Esophagus (tissue), 2 donors: Measurements from ENCODE around the gene CHPF. TPM values are rescaled to one million over a fixed set of nuclear protein-coding genes. Genes with fewer than 3 reads are reported as not detected.

Source experiments
- H3K27ac ChIP-seq, 2 donors: one replicate each; pipeline ENCODE4 v1.5.1; 2013; ENCODE audit warnings: low read depth in 2 of 2, mild to moderate bottlenecking in 2 of 2, inconsistent platforms in 1 of 2, low read length in 1 of 2, moderate library complexity in 1 of 2
- H3K27me3 ChIP-seq, 2 donors: one replicate each; pipeline ENCODE4 v1.6.1; 2013; ENCODE audit warnings: low read length in 2 of 2, control low read depth in 1 of 2, mild to moderate bottlenecking in 1 of 2; ENCODE audit not compliant: insufficient read depth in 2 of 2, control insufficient read depth in 1 of 2
- H3K36me3 ChIP-seq, 2 donors: one replicate each; pipeline ENCODE4 v1.6.1; 2013; ENCODE audit warnings: low read length in 1 of 2; ENCODE audit not compliant: control insufficient read depth in 2 of 2, insufficient read depth in 2 of 2
- H3K4me1 ChIP-seq, 2 donors: one replicate each; pipeline ENCODE4 v1.6.1; 2013; ENCODE audit warnings: low read length in 1 of 2; ENCODE audit not compliant: control insufficient read depth in 2 of 2, insufficient read depth in 2 of 2
- H3K4me3 ChIP-seq, 2 donors: one replicate each; pipeline ENCODE4 v1.5.1; 2013; ENCODE audit warnings: low read length in 2 of 2, mild to moderate bottlenecking in 2 of 2, low read depth in 1 of 2, moderate library complexity in 1 of 2
- H3K9me3 ChIP-seq, 2 donors: one replicate each; pipeline ENCODE4 v1.6.1; 2013; ENCODE audit warnings: mild to moderate bottlenecking in 2 of 2, low read depth in 1 of 2, low read length in 1 of 2, moderate library complexity in 1 of 2; ENCODE audit not compliant: control insufficient read depth in 2 of 2, insufficient read depth in 1 of 2
- WGBS, 2 donors: extraction: QIAGEN DNeasy Blood & Tissue Kit; methylation state at CpG; one replicate each; pipeline ENCODE4 v1.1.7; 2013; 5-methylcytosine and 5-hydroxymethylcytosine counted together
- polyA plus RNA-seq, 2 donors: library from polyadenylated mRNA; stranded (reverse); fragments of 200-250 nt; gene quantifications; one replicate each; pipeline ENCODE4 v1.2.3, GENCODE V29; 2013
- donor health status: healthy with polysubstance abuse.
- donor health status: Bipolar disorder and iron deficiency.

CHPF gene
- polyA plus RNA-seq, 2 donors = 10.1 to 20.2 TPM

DNA sequence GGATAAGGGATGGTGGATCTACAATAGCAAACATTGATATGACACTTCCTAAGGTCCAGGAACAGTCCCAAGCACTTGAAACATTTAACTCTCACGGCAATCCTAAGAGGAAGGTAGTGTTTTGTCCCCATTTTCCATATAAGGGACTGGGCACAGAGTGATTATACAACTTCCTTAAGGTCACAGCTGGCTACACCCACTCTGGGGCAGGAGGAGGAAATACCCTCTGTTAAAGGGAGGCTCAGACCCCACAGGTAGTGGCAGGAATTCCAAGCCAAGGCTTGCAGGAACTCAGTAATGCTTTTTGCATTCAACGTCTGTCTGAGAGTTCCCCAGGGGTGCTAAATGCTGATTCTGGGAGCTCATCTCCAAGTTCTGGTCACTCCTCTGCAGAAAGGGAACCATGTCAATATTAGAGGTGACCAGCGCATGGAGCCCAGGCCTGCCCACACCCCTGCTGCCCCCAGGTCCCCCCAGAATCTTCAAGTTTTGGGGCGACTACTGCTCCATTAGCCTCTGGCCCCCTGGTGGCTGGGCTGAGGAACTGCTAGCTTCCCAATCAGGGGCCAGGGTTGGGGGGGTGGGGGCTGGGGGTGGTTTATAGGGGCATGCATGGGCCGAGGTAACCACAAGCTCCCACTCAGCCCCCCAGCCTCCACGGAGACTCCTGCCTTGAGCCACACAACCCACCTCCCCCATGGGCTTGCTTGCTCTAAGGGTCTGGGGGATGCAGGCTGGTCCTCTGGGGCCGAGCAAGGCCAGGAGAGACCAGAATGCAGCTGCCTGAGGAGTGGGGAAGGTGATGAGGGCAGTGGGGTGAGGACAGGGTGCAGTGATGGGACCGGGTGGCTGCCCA is 16.7 kb upstream of the CHPF start:
- no peak overlapping the region for H3K27ac ChIP-seq
- peaks cover 0 to 3% of the 10 kb centered on the region in 2 donors for H3K9me3 ChIP-seq
- no peaks in the 10 kb centered on the region for H3K4me1 ChIP-seq
- H3K36me3 ChIP-seq = peaks cover 0 to 4% of the 10 kb centered on the region in 2 donors
- WGBS, 2 donors = 29 to 34% methylated on average over 8 of the region's 8 CpGs
- H3K4me3 ChIP-seq = no peak overlapping the region
- no peaks in the 10 kb centered on the region for H3K27me3 ChIP-seq

DNA sequence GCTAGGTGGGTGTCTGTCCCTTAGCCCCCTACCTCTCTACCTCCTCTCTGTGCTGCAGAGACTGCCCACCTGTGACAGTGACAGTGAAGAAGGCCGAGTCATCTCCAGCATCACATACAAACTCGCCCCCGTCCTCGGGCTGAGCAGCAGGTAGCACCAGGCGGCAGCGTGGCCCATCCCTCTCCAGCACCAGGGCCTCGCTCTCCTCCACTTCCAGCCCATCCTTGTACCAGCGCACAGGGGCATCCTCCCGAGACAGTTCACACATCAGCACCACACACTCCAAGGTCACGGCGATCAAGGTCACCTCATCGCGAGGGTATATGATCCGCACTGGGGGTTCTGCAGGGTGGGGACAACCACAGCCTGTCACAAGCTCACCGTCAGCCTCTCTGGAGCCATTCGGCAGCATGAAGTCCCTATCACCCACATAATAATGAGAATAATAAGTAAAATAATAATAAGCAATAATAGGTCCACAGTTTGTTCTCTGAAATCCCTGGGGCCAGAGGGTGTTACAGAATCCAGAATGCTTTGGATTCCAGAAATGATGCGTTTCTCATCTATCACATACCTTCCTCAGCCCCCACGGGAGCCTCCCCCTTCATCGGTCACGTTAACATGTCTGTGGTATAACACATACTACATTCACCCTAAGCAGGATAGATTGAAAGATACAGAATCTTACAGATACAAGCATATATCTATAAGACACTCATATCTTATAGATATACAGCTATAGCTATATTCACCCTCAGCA is 15.7 kb upstream of the CHPF start:
- no peaks in the 10 kb centered on the region for H3K4me1 ChIP-seq
- H3K9me3 ChIP-seq = peaks cover 0 to 3% of the 10 kb centered on the region in 2 donors
- 92% methylated on average over 18 to 20 of the region's 20 CpGs for WGBS, 2 donors
- H3K27ac ChIP-seq = no peak overlapping the region
- H3K36me3 ChIP-seq = peaks cover 0 to 4% of the 10 kb centered on the region in 2 donors
- H3K27me3 ChIP-seq = no peaks in the 10 kb centered on the region
- H3K4me3 ChIP-seq = no peak overlapping the region

DNA sequence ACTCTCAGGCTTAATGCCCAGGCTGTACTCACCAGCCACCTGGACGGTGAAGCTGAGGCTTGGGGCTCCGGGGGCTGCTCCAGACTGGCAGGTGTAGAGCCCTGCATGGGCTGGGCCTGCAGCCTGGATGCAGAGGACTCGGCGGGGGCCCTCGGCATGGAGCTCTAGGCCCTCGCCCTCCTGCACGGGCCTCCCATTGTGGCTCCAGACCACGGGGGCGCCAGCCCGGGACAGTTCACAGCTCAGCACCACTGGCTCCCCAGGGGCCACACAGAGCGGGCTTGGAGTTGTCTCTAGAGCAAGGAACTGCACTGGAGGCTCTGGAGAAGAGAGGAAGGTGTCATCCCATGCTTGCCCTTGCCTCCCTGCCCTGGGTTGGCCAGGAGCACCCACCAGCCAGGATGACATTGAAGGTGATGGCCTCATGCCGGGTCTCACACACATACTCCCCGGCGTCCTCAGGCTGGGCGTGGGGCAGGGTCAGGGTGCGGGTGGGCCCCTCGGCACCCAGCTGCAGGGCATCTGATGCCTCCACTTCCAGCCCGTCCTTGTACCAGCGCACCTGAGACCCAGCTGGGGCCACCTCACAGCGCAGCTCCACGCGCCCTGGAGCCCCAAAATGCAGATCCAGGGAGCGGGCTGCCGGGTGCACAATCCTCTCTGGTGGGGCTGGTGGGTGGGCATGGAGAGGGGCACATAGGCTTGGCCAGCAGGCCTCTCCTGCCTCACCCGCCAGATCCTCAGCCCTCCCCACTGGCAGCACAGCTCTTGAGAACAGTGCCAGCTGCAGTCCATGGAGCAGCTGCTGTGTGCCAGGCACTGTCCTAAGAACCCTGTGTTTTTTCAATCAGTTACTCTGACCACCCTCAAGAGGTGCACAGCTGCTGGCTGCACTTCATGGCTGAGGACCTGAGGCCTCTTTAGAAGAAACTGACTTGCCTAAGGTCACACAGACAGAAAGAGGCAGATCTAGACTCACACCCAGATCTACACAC is 14.5 kb upstream of the CHPF start:
- Histone ChIP-seq H3K4me3 (no peak overlapping the region), H3K27me3 (no peaks in the 10 kb centered on the region), H3K36me3 (peaks cover 0 to 4% of the 10 kb centered on the region in 2 donors), H3K4me1 (no peaks in the 10 kb centered on the region), H3K9me3 (peaks cover 0 to 3% of the 10 kb centered on the region in 2 donors), H3K27ac (no peak overlapping the region)
- 92 to 94% methylated on average over 25 of the region's 25 CpGs for WGBS, 2 donors

DNA sequence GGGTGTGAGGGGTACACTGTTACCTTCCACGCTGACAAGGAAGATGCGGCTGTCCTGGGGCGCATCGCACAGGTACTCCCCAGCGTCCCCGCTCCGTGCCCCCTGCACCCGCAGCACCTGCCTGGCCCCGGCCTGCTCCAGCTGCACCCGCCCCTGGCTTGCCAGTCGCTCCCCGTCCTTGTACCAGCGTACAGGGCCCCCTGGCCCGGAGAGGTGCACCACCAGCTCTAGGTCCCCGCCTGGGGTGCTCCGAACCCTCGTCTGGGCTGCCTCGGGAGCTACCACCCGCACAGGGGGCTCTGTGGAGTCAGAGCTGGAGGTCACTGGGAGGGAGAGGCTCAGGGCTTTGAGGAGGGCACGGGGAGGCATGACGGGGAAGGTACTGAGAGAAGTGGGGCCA is 13.7 kb upstream of the CHPF start:
- H3K36me3 ChIP-seq = peaks cover 0 to 4% of the 10 kb centered on the region in 2 donors
- no peaks in the 10 kb centered on the region for H3K27me3 ChIP-seq
- H3K4me1 ChIP-seq = peaks cover 5 to 7% of the 10 kb centered on the region in 2 donors
- no peak overlapping the region for H3K4me3 ChIP-seq
- 88 to 91% methylated on average over 21 of the region's 21 CpGs for WGBS, 2 donors
- H3K27ac ChIP-seq = no peak overlapping the region
- H3K9me3 ChIP-seq = peaks cover 0 to 3% of the 10 kb centered on the region in 2 donors

DNA sequence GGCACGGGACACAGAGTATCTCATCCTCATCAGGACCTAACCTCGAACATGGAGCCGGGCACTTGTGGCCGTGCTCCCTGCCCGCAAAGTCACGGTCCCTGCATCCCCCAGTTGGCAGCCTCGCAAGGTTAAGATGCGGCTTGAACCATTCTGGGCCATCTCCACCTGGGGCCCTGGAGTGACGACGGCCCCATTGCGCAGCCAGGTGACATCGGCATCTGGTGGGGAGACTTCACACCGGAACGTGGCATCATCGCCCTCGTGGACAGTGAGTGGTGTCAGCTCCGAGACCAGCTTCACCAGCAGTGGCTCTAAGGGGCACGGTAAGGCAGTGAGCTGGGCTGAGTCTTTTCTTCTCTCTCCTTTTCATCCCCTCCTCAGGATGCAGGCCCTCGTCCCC is 12.8 kb upstream of the CHPF start:
- no peak overlapping the region for H3K27ac ChIP-seq
- H3K4me1 ChIP-seq = peaks cover 5 to 14% of the 10 kb centered on the region in 2 donors
- no peak overlapping the region for H3K4me3 ChIP-seq
- H3K36me3 ChIP-seq = peaks cover 0 to 4% of the 10 kb centered on the region in 2 donors
- peaks cover 0 to 3% of the 10 kb centered on the region in 2 donors for H3K9me3 ChIP-seq
- WGBS, 2 donors = 93% methylated on average over 19 of the region's 19 CpGs
- no peaks in the 10 kb centered on the region for H3K27me3 ChIP-seq

DNA sequence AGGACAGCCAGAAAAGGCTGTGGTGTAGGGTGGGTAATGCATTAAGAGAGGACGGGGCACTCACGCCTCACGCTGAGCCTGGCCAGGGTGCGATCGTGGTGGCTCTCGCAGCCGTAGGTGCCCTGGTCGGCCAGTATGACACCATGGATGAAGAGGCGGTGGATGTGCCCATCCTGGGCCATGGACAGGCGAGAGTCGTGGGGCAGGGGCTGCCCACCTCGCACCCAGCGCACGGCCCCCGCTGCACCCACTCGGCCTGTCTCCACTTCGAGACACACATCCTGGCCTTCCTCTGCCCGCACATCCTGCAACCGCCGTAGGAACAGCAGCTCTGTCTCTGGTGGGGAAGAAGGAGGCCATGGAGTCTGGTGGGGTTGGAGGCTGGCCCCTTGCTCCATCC is 12.3 kb upstream of the CHPF start:
- Histone ChIP-seq H3K27ac (no peak overlapping the region), H3K27me3 (no peaks in the 10 kb centered on the region), H3K4me3 (no peak overlapping the region), H3K9me3 (peaks cover 0 to 3% of the 10 kb centered on the region in 2 donors), H3K4me1 (peaks cover 5 to 15% of the 10 kb centered on the region in 2 donors), H3K36me3 (peaks cover 0 to 4% of the 10 kb centered on the region in 2 donors)
- WGBS, 2 donors = 94 to 96% methylated on average over 20 of the region's 20 CpGs

DNA sequence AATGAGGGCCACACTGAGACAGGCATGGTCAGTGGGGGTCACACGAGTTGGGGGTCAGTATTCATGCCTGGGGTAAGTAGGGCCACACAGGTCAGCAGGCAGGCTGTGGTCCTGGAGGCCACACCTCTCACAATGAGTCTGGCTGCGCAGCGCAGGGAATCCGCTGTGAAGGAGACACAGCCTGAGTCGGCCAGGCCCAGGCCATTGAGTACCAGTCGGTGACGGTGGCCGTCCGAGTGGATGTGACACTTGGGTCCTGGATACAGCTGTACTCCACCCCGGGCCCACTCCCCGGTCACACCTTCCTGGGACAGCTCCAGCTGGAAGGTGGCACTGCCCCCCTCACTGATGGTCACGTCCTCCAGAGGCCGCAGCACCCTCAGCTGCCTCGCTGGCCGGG is 10.7 kb upstream of the CHPF start:
- no peak overlapping the region for H3K27ac ChIP-seq
- no peaks in the 10 kb centered on the region for H3K27me3 ChIP-seq
- peaks cover 5 to 15% of the 10 kb centered on the region in 2 donors for H3K4me1 ChIP-seq
- H3K36me3 ChIP-seq = peaks cover 0 to 4% of the 10 kb centered on the region in 2 donors
- WGBS, 2 donors = 91 to 93% methylated on average over 13 to 15 of the region's 15 CpGs
- H3K4me3 ChIP-seq = no peak overlapping the region
- H3K9me3 ChIP-seq = peaks cover 0 to 3% of the 10 kb centered on the region in 2 donors

DNA sequence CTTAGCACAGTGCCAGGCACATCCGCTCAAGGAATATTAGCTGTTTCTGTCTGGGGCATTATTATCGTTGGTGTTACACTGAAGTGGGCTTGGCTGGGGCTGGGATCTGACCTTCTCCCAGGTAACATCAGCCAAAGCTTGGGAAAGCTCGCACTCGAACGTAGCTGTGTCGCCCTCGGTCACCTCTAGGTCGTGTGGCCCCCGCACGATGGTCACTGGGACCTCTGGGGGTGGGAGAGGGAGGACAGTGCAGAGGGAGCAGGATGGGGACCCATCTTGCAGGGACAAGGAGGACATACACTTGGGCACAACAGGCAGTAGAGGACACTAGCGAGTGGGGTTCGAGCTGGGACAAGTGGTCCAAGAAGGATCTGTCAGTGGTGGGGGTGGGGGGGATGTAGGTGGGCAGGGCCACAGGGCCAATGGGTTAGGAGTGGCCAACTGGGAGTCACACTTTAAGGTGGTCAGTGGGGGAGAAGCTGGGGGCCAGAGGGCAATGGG is 9.9 kb upstream of the CHPF start:
- Histone ChIP-seq H3K4me3 (no peak overlapping the region), H3K27me3 (no peaks in the 10 kb centered on the region)

DNA sequence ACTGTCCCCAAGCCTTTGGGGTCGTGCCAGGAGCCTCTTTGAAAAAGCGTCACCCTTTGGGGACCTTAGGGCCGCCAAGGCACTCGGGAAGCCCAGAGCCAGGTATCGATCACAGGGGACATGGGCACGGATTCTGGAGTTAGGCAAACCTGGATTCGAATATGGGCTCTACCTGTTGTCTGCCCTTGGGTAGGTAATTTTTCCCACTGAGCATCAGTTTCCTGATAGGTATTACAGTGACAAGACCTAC is 9.5 kb upstream of the CHPF start:
- H3K36me3 ChIP-seq = peaks cover 0 to 4% of the 10 kb centered on the region in 2 donors
- peak overlapping the region; percentile 52 to 71 for H3K4me3 ChIP-seq
- peaks cover 0 to 3% of the 10 kb centered on the region in 2 donors for H3K9me3 ChIP-seq
- H3K27ac ChIP-seq = no peak overlapping the region
- WGBS, 2 donors = 20 to 25% methylated on average over 7 of the region's 7 CpGs
- peaks cover 5 to 15% of the 10 kb centered on the region in 2 donors for H3K4me1 ChIP-seq
- H3K27me3 ChIP-seq = no peaks in the 10 kb centered on the region

More for the DNA sequence above, 9.9 kb upstream of the CHPF start:
- Histone ChIP-seq H3K27ac (no peak overlapping the region), H3K36me3 (peaks cover 0 to 4% of the 10 kb centered on the region in 2 donors), H3K4me1 (peaks cover 5 to 15% of the 10 kb centered on the region in 2 donors), H3K9me3 (peaks cover 0 to 3% of the 10 kb centered on the region in 2 donors)
- WGBS, 2 donors = 71 to 76% methylated on average over 12 of the region's 12 CpGs
